ENCODE data around the gene NMNAT2. TPM values are rescaled to one million over a fixed set of nuclear protein-coding genes. Genes with fewer than 3 reads are reported as not detected.
A peak's percentile ranks its signal among the peaks of the same experiment; 100 is the strongest.

Gene NMNAT2
- total and polyA plus RNA-seq, 2 of the 8 experiments (the other 6 are each of a cell fraction or from before 2014, with no cell fraction given) = 6.5 to 20.9 TPM

DNA sequence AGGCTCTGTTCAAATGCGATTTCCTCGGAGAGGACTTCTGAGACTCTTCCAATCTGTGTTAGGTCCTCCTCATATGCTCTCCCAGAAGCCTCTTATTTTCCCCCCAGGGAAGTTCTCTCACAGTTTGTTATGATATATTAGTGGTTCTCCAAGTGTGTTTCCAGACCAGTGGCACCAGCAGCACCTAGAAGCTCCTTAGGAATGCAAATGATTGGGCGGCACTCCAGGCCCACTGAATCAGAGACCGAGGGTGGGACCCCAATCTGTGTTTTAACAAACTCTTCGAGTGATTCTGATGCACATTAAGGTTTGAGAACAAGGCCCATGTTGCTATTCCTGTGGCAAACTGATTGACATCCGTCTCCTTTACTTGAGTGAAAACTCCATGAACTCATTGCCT lies 63.0 kb downstream of the NMNAT2 start:
- H2AK5ac ChIP-seq (ENCODE audit: low read depth, low read length) = 0 out of 2 replicates have a peak overlapping the region, but pooled peaks have one; percentile 55
- H2BK5ac ChIP-seq (ENCODE audit: low read depth, low read length) = no peak overlapping the region
- H4K20me1 ChIP-seq (replicated peaks in 1 of 2; ENCODE audit: control insufficient read depth in 1 of 2, insufficient read depth in 2 of 2, low read length in 2 of 2) = no peaks in the 10 kb centered on the region
- ChIA-PET POLR2A (ENCODE audit: partially characterized antibody) (no interaction called here), CTCF (ENCODE audit: partially characterized antibody) (interaction anchor here (0.7 kb wide), 1 partner anchor 184 kb away, joined by 3 read pairs; no protein-coding TSS in a partner anchor)
- no peak overlapping the region for H3K27ac ChIP-seq (ENCODE audit: low read depth, low read length)
- DNase-seq (ENCODE audit: low read depth in 1 of 2, low spot score in 2 of 2) = no peak
- no peaks in the 10 kb centered on the region for H3K9me3 ChIP-seq (ENCODE audit: insufficient read depth in 2 of 2, low read depth in 1 of 2, low read length in 1 of 2)
- 0 out of 2 replicates have a peak overlapping the region, but pooled peaks have one; percentile 66 for H2BK15ac ChIP-seq (ENCODE audit: low read length)
- no peaks in the 10 kb centered on the region for H3K79me1 ChIP-seq (ENCODE audit: low read depth, low read length)
- no peak overlapping the region for H3K9ac ChIP-seq (replicated peaks in 1 of 4; ENCODE audit: extremely low read depth in 1 of 4, low read depth in 3 of 4, low read length in 3 of 4)
- H3K4me3 ChIP-seq (ENCODE audit: extremely low read depth in 1 of 4, insufficient read depth in 2 of 4, low read depth in 3 of 4, low read length in 4 of 4) = no peak overlapping the region
- H3K4ac ChIP-seq (replicated peaks; ENCODE audit: insufficient read length, low read depth, low read length) = no peak overlapping the region
- peaks cover 0 to 10% (median 1%) of the 10 kb centered on the region in 4 experiments; a peak in 3 of 7 replicates for H3K4me1 ChIP-seq (replicated peaks in 1 of 4; ENCODE audit: control insufficient read depth in 3 of 4, insufficient read depth in 4 of 4, low read length in 3 of 4)
- H3K56ac ChIP-seq (replicated peaks; ENCODE audit: insufficient read length, low read depth, low read length) = no peak overlapping the region
- no peaks in the 10 kb centered on the region for H3K27me3 ChIP-seq (replicated peaks in 1 of 4; ENCODE audit: control insufficient read depth in 3 of 4, extremely low read depth in 1 of 4, insufficient read depth in 3 of 4, low read length in 3 of 4)
- H2BK12ac ChIP-seq (ENCODE audit: low read depth, low read length) = no peak overlapping the region
- no peak overlapping the region for H2AFZ ChIP-seq (ENCODE audit: low read length)
- H3K23me2 ChIP-seq (ENCODE audit: low read depth, low read length) = no peaks in the 10 kb centered on the region
- H4K91ac ChIP-seq (replicated peaks; ENCODE audit: insufficient read length, low read length) = no peak overlapping the region
- H2BK120ac ChIP-seq (replicated peaks; ENCODE audit: low read depth, low read length) = no peak overlapping the region
- H4K5ac ChIP-seq (ENCODE audit: insufficient read length, low read depth, low read length) = no peak overlapping the region
- H3K14ac ChIP-seq (ENCODE audit: insufficient read length) = no peak overlapping the region
- no peak overlapping the region for H4K8ac ChIP-seq (ENCODE audit: extremely low read depth, insufficient read depth, low read length)
- no peak overlapping the region for H3K4me2 ChIP-seq (ENCODE audit: insufficient read depth in 1 of 2, low read depth in 2 of 2, low read length in 2 of 2)
- H3K18ac ChIP-seq (ENCODE audit: extremely low read depth, low read length) = no peak overlapping the region
- no peak for FAIRE-seq
- H3K79me2 ChIP-seq (ENCODE audit: control insufficient read depth in 1 of 2, insufficient read depth in 2 of 2, low read length in 2 of 2) = no peaks in the 10 kb centered on the region
- WGBS, 2 experiments (ENCODE audit: extremely low coverage in 1 of 2, insufficient coverage in 1 of 2, insufficient read length in 1 of 2, insufficient replicate concordance in 2 of 2, low coverage in 1 of 2, low lambda C conversion rate in 2 of 2, missing lambda C conversion rate in 1 of 2) = 94% methylated on average over 6 of the region's 6 CpGs; no CpG with 5 or more reads in 1 of the 2 experiments
- H3K23ac ChIP-seq (ENCODE audit: insufficient read length) = no peak overlapping the region
- no peak overlapping the region for H2BK20ac ChIP-seq (ENCODE audit: low read length)
- H3K36me3 ChIP-seq (ENCODE audit: control insufficient read depth in 2 of 4, insufficient read depth in 4 of 4, low read length in 3 of 4) = no peaks in the 10 kb centered on the region
- TF ChIP-seq CHD2 (IDR thresholded peaks at IDR 0.05; ENCODE audit: low read length) (no peak), RXRA (IDR thresholded peaks at IDR 0.05; ENCODE audit: insufficient read depth, low read depth, low read length) (no peak), RNF2 (IDR thresholded peaks at IDR 0.05; ENCODE audit: borderline replicate concordance, low read depth, low read length, missing control alignments, poor library complexity, severe bottlenecking) (no peak), CHD1 (IDR thresholded peaks at IDR 0.05; ENCODE audit: low read depth, low read length) (no peak), RFX5 (IDR thresholded peaks at IDR 0.05; ENCODE audit: borderline replicate concordance, low read depth, low read length) (no peak), NANOG (IDR thresholded peaks at IDR 0.05; ENCODE audit: insufficient read depth, low read depth, low read length, poor library complexity, severe bottlenecking) (no peak), ZNF274 (IDR thresholded peaks at IDR 0.05; ENCODE audit: borderline replicate concordance, extremely low read depth, low read length) (no peak), CBX5 (IDR thresholded peaks at IDR 0.05; ENCODE audit: low read depth, low read length) (no peak), JUND (IDR thresholded peaks at IDR 0.05; ENCODE audit: low read length) (no peak), SIX5 (IDR thresholded peaks at IDR 0.05; ENCODE audit: low read depth, low read length) (no peak), TBP (IDR thresholded peaks at IDR 0.05; ENCODE audit: low read depth, low read length) (no peak), SUZ12 (IDR thresholded peaks at IDR 0.05; ENCODE audit: low read length) (no peak)
- TF ChIP-seq, protein P1, sequence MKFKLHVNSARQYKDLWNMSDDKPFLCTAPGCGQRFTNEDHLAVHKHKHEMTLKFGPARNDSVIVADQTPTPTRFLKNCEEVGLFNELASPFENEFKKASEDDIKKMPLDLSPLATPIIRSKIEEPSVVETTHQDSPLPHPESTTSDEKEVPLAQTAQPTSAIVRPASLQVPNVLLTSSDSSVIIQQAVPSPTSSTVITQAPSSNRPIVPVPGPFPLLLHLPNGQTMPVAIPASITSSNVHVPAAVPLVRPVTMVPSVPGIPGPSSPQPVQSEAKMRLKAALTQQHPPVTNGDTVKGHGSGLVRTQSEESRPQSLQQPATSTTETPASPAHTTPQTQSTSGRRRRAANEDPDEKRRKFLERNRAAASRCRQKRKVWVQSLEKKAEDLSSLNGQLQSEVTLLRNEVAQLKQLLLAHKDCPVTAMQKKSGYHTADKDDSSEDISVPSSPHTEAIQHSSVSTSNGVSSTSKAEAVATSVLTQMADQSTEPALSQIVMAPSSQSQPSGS (IDR thresholded peaks at IDR 0.05; ENCODE audit: low read length) = no peak
